ENCODE measurements around the gene SELE.

Gene SELE

DNA sequence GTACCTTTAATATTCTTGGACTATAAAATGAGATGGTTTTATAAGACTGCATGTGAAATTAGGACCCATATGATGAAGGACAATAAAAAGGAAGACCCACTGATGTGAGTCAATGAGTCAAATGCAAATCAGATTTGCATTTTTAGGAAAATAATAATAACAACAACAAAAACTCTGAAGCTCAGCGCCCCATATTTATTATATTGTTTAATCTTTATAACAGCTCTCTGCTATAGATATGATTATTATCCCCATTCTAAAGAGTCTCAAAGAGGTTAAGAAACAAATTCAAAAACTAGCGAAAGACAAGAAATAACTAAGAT, 21.6 kb downstream of the SELE start:
- Histone ChIP-seq H3K9ac (ENCODE audit: low read length) (no peak overlapping the region), H3K4me1 (ENCODE audit: control insufficient read depth, insufficient read depth, low read length) (no peaks in the 10 kb centered on the region), H3K27ac (ENCODE audit: low read depth, low read length) (no peak overlapping the region), H3K36me3 (ENCODE audit: control insufficient read depth, insufficient read depth, low read length) (no peaks in the 10 kb centered on the region), H3K4me3 (ENCODE audit: low read length) (no peak overlapping the region), H3K27me3 (ENCODE audit: control insufficient read depth, insufficient read depth, low read length) (no peaks in the 10 kb centered on the region)

DNA sequence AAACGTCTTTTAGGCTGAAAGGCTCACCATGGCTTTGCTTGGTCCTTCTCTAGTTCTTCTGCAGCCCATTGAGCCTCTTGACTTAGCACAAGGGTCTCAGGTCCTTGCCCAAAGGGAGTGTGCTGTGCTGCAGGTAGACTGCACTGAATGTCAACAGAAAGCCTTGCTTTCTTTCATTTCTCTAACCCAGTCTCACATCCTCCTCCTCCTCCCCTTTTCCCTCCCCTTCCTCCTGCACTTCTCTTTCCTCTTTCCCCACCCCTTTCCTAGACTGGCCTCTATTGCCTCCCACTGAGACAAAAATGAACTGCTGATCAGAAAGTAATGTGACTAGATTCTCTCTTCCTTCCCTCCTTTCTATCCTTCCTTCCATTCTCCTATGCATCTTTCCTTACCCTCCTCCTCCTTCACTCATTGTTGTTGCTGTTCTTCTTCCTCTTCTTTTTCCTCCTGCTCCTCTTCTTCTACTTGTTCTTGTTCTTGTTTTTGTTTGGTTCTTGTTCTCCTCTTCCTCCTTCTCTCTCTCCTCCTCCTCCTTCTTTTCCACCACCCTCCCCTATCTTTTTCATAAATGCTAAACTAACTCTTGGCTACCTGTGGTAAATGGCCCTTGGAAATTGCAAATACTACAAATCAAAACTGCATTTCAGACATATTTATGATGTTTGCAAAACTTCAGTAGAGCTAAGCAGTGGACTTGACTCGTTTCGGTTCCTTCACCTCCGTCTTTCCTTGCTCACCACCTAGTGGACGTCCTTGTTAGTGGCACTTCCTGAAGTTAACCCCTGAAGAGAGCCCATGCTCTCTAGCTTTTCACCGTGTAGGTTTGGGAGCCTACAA, 22.2 kb downstream of the SELE start, which contains the start of gene SELL:
SELL (minus strand) TSS at position 152 of the 840 bp plus-strand sequence; CDS start at position 30, 122 bp downstream.
- Histone ChIP-seq H3K9ac (ENCODE audit: low read length) (no peak within 1 kb of the TSS), H3K4me3 (ENCODE audit: low read length) (peak within 1 kb of the TSS; percentile 46), H3K36me3 (ENCODE audit: control insufficient read depth, insufficient read depth, low read length) (no peaks in the 10 kb centered on the region), H3K27me3 (ENCODE audit: control insufficient read depth, insufficient read depth, low read length) (no peaks in the 10 kb centered on the region), H3K27ac (ENCODE audit: low read depth, low read length) (no peak within 1 kb of the TSS), H3K4me1 (ENCODE audit: control insufficient read depth, insufficient read depth, low read length) (no peaks in the 10 kb centered on the region)

- Histone ChIP-seq H3K4me3 (ENCODE audit: low read length) (no peak overlapping the region), H3K27me3 (ENCODE audit: control insufficient read depth, insufficient read depth, low read length) (no peaks in the 10 kb centered on the region), H3K9ac (ENCODE audit: low read length) (no peak overlapping the region), H3K27ac (ENCODE audit: low read depth, low read length) (no peak overlapping the region), H3K4me1 (ENCODE audit: control insufficient read depth, insufficient read depth, low read length) (no peaks in the 10 kb centered on the region), H3K36me3 (ENCODE audit: control insufficient read depth, insufficient read depth, low read length) (no peaks in the 10 kb centered on the region)
Measured at GRCh38 chr1:169708647-169709046, 25.2 kb downstream of the SELE start.

- no peak overlapping the region for H3K9ac ChIP-seq (ENCODE audit: low read length)
- H3K27me3 ChIP-seq (ENCODE audit: control insufficient read depth, insufficient read depth, low read length): no peaks in the 10 kb centered on the region
- no peaks in the 10 kb centered on the region for H3K4me1 ChIP-seq (ENCODE audit: control insufficient read depth, insufficient read depth, low read length)
- no peak overlapping the region for H3K27ac ChIP-seq (ENCODE audit: low read depth, low read length)
- no peaks in the 10 kb centered on the region for H3K36me3 ChIP-seq (ENCODE audit: control insufficient read depth, insufficient read depth, low read length)
- H3K4me3 ChIP-seq (ENCODE audit: low read length): no peak overlapping the region
Measured at GRCh38 chr1:169707912-169708604, 25.8 kb downstream of the SELE start.

DNA sequence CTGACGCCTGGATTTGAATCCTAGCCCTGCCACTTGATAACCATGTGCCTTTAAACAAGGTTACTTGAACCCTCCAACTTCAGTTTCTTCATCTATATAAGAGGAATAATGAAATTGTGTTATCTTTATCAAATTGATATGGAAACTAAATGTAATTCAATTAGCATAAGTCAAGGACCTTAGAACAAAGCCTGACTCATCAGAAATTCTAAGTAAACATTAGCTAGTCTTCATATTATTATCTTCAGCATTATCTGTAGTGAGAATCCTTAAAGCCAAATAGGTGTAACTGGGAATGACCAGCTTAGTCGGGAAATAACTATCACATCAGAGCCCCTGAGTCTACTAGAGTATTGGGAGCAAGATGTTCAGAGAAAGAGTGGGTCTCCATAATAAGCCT, 29.1 kb downstream of the SELE start:
- H3K27me3 ChIP-seq (ENCODE audit: control insufficient read depth, insufficient read depth, low read length): no peaks in the 10 kb centered on the region
- no peak overlapping the region for H3K9ac ChIP-seq (ENCODE audit: low read length)
- no peak overlapping the region for H3K4me3 ChIP-seq (ENCODE audit: low read length)
- H3K36me3 ChIP-seq (ENCODE audit: control insufficient read depth, insufficient read depth, low read length): no peaks in the 10 kb centered on the region
- H3K4me1 ChIP-seq (ENCODE audit: control insufficient read depth, insufficient read depth, low read length): no peaks in the 10 kb centered on the region
- H3K27ac ChIP-seq (ENCODE audit: low read depth, low read length): no peak overlapping the region

- H3K9ac ChIP-seq (ENCODE audit: low read length): no peak overlapping the region
- H3K4me3 ChIP-seq (ENCODE audit: low read length): no peak overlapping the region
- H3K4me1 ChIP-seq (ENCODE audit: control insufficient read depth, insufficient read depth, low read length): no peaks in the 10 kb centered on the region
- no peaks in the 10 kb centered on the region for H3K27me3 ChIP-seq (ENCODE audit: control insufficient read depth, insufficient read depth, low read length)
- H3K36me3 ChIP-seq (ENCODE audit: control insufficient read depth, insufficient read depth, low read length): no peaks in the 10 kb centered on the region
- H3K27ac ChIP-seq (ENCODE audit: low read depth, low read length): no peak overlapping the region
Measured at GRCh38 chr1:169701261-169702005, 32.4 kb downstream of the SELE start.

GRCh38 chr1:169699707-169700106, 34.2 kb downstream of the SELE start:
- Histone ChIP-seq H3K36me3 (ENCODE audit: control insufficient read depth, insufficient read depth, low read length) (no peaks in the 10 kb centered on the region), H3K27me3 (ENCODE audit: control insufficient read depth, insufficient read depth, low read length) (no peaks in the 10 kb centered on the region), H3K4me1 (ENCODE audit: control insufficient read depth, insufficient read depth, low read length) (no peaks in the 10 kb centered on the region), H3K27ac (ENCODE audit: low read depth, low read length) (no peak overlapping the region), H3K4me3 (ENCODE audit: low read length) (no peak overlapping the region), H3K9ac (ENCODE audit: low read length) (no peak overlapping the region)

DNA sequence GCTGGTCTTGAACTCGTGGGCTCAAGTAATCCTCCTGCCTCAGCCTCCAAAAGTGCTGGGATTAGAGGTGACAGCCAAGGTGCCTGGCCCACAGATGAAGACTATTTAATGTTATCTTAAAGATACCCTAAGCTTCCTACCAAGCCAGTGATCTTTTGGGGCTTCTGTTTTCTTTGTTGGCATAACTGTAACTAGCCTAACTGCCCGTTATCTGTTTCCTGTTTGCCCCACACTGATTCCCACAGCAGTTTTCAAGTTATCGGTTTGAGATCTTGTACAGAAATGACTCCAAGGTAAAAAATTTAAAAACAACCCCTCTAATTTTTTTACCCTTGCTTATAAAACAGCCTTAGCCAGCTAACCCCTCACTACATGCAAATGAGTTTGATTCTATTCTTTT, 34.9 kb downstream of the SELE start:
- H3K27me3 ChIP-seq (ENCODE audit: control insufficient read depth, insufficient read depth, low read length): no peaks in the 10 kb centered on the region

DNA sequence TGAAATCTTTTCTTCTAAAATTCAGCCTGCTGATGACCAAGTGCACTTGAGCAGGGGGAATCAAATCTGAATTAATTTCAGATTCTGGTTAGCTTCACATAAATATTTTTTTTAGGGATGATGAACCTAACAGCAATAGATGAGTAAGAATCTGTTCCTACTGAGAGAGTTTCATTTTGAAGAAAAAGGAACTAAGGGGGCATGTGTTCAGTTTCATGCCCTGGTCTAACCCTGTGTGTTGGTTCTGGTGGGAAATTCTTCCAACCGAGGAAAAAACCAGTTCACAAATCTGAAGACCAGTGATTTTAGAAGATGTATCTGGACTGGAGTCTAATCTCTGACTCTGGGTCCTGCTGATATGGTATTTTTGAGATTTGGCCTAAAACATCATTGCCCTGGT, 36.1 kb downstream of the SELE start:
- Histone ChIP-seq H3K36me3 (ENCODE audit: control insufficient read depth, insufficient read depth, low read length) (no peaks in the 10 kb centered on the region), H3K27me3 (ENCODE audit: control insufficient read depth, insufficient read depth, low read length) (no peaks in the 10 kb centered on the region), H3K27ac (ENCODE audit: low read depth, low read length) (no peak overlapping the region), H3K4me3 (ENCODE audit: low read length) (no peak overlapping the region), H3K9ac (ENCODE audit: low read length) (no peak overlapping the region), H3K4me1 (ENCODE audit: control insufficient read depth, insufficient read depth, low read length) (no peaks in the 10 kb centered on the region)

More for the DNA sequence above, 34.9 kb downstream of the SELE start:
- Histone ChIP-seq H3K27ac (ENCODE audit: low read depth, low read length) (no peak overlapping the region), H3K9ac (ENCODE audit: low read length) (no peak overlapping the region), H3K36me3 (ENCODE audit: control insufficient read depth, insufficient read depth, low read length) (no peaks in the 10 kb centered on the region), H3K4me3 (ENCODE audit: low read length) (no peak overlapping the region), H3K4me1 (ENCODE audit: control insufficient read depth, insufficient read depth, low read length) (no peaks in the 10 kb centered on the region)

GRCh38 chr1:169696273-169697100, 37.4 kb downstream of the SELE start:
- Histone ChIP-seq H3K27me3 (ENCODE audit: control insufficient read depth, insufficient read depth, low read length) (no peaks in the 10 kb centered on the region), H3K4me3 (ENCODE audit: low read length) (no peak overlapping the region), H3K27ac (ENCODE audit: low read depth, low read length) (no peak overlapping the region), H3K36me3 (ENCODE audit: control insufficient read depth, insufficient read depth, low read length) (no peaks in the 10 kb centered on the region), H3K9ac (ENCODE audit: low read length) (no peak overlapping the region), H3K4me1 (ENCODE audit: control insufficient read depth, insufficient read depth, low read length) (no peaks in the 10 kb centered on the region)

- Histone ChIP-seq H3K4me3 (ENCODE audit: low read length) (no peak overlapping the region), H3K27me3 (ENCODE audit: control insufficient read depth, insufficient read depth, low read length) (no peaks in the 10 kb centered on the region), H3K27ac (ENCODE audit: low read depth, low read length) (no peak overlapping the region), H3K9ac (ENCODE audit: low read length) (no peak overlapping the region), H3K4me1 (ENCODE audit: control insufficient read depth, insufficient read depth, low read length) (no peaks in the 10 kb centered on the region), H3K36me3 (ENCODE audit: control insufficient read depth, insufficient read depth, low read length) (no peaks in the 10 kb centered on the region)
Measured at GRCh38 chr1:169694304-169695075, 39.4 kb downstream of the SELE start.

Measured in rectal smooth muscle tissue (tissue), 1 donor.